OCI-LY7 (cell line): ENCODE results near the gene SMPD4.
"Not testable (repeated sequence)": the region's sequence is repeated elsewhere in the genome, so short reads cannot be mapped to it uniquely, and the experiment has no call there.

Experiments
- CTCF ChIP-seq: fragments of 200-600 bp; sonication (generic); conservative IDR thresholded peaks from 2 replicates; pipeline ENCODE4 v1.5.1; 2014; ENCODE audit warnings: mild to moderate bottlenecking, antibody characterized with exemption, low read length, moderate library complexity, mixed read lengths
- EZH2phosphoT487 ChIP-seq: fragments of 200-600 bp; sonication (generic); IDR thresholded peaks from 2 replicates; pipeline ENCODE4 v1.6.1; 2018; ENCODE audit warnings: low read depth, borderline replicate concordance, mild to moderate bottlenecking, mixed run types, antibody characterized with exemption, low read length, moderate library complexity, mixed read lengths

- TF ChIP-seq CTCF, EZH2phosphoT487: not testable (repeated sequence)
Measured at GRCh38 chr2:130222523-130222922, 41.1 kb upstream of the SMPD4 start.
